Liver (tissue), 9 donors: ENCODE data around the gene PHF19. TPM values are rescaled to one million over a fixed set of nuclear protein-coding genes. Genes with fewer than 3 reads are reported as not detected.

Source experiments
- DNase-seq: peaks from one replicate; pipeline ENCODE4 v3.0.0-alpha.2; 2017; ENCODE audit warnings: low spot score
- H3K27ac ChIP-seq, 2 donors: one replicate each; pipeline ENCODE4 v1.7.0; 2013; ENCODE audit warnings: inconsistent platforms in 2 of 2, low read length in 2 of 2, control low read depth in 1 of 2, low read depth in 1 of 2, mild to moderate bottlenecking in 1 of 2
- H3K27me3 ChIP-seq, 4 donors: one replicate each; pipeline versions ENCODE4 v1.6.1 to v1.7.0; 2013; ENCODE audit warnings: low read length in 3 of 4, inconsistent platforms in 1 of 4, mild to moderate bottlenecking in 1 of 4, moderate library complexity in 1 of 4; ENCODE audit not compliant: control insufficient read depth in 4 of 4, insufficient read depth in 4 of 4
- H3K36me3 ChIP-seq, 4 donors: one replicate each; pipeline versions ENCODE4 v1.6.1 to v1.7.0; 2013; ENCODE audit warnings: low read length in 3 of 4, mild to moderate bottlenecking in 3 of 4, low read depth in 1 of 4, moderate library complexity in 1 of 4; ENCODE audit not compliant: control insufficient read depth in 4 of 4, insufficient read depth in 3 of 4
- H3K4me1 ChIP-seq, 4 donors: one replicate each; pipeline versions ENCODE4 v1.6.1 to v1.7.0; 2013; ENCODE audit warnings: low read length in 3 of 4, mild to moderate bottlenecking in 3 of 4, moderate library complexity in 1 of 4; ENCODE audit not compliant: control insufficient read depth in 4 of 4, insufficient read depth in 4 of 4
- H3K4me3 ChIP-seq, 3 donors: one replicate each; pipeline versions ENCODE4 v1.6.1 to v1.7.0; 2013; ENCODE audit warnings: low read length in 3 of 3, control low read depth in 1 of 3, low read depth in 1 of 3, mild to moderate bottlenecking in 1 of 3
- H3K9ac ChIP-seq, 2 donors: one replicate each; pipeline ENCODE4 v1.7.0; 2013; ENCODE audit warnings: low read length in 2 of 2, mild to moderate bottlenecking in 2 of 2, moderate library complexity in 2 of 2, control low read depth in 1 of 2, low read depth in 1 of 2
- H3K9me3 ChIP-seq, 4 donors: one replicate each; pipeline versions ENCODE4 v1.6.1 to v1.7.0; 2013; ENCODE audit warnings: low read length in 3 of 4; ENCODE audit not compliant: control insufficient read depth in 4 of 4
- EGR1 ChIP-seq, 2 donors: IDR thresholded peaks; 2 replicates each; pipeline ENCODE4 v1.6.1; 2016 to 2018; ENCODE audit warnings: antibody characterized with exemption in 2 of 2, low read depth in 2 of 2
- FOXA1 ChIP-seq: IDR thresholded peaks from 2 replicates; pipeline ENCODE4 v1.6.1; 2016; ENCODE audit warnings: antibody characterized with exemption
- FOXA2 ChIP-seq: IDR thresholded peaks from 2 replicates; pipeline ENCODE4 v1.6.1; 2016; ENCODE audit warnings: antibody characterized with exemption
- GABPA ChIP-seq, 2 donors: IDR thresholded peaks in 1 of 2; conservative IDR thresholded peaks in 1 of 2; 2 replicates each; pipeline ENCODE4 v1.6.1; 2016; ENCODE audit warnings: antibody characterized with exemption in 2 of 2, mild to moderate bottlenecking in 1 of 2, moderate library complexity in 1 of 2
- HNF4A ChIP-seq, 2 donors: conservative IDR thresholded peaks; 2 replicates each; pipeline ENCODE4 v1.6.1; 2016; ENCODE audit warnings: antibody characterized with exemption in 2 of 2, mild to moderate bottlenecking in 2 of 2
- HNF4G ChIP-seq: IDR thresholded peaks from 2 replicates; pipeline ENCODE4 v1.6.1; 2016; ENCODE audit warnings: antibody characterized with exemption
- JUND ChIP-seq, 2 donors: IDR thresholded peaks; 2 replicates each; pipeline ENCODE4 v1.6.1; 2016; ENCODE audit warnings: antibody characterized with exemption in 2 of 2
- NR2F2 ChIP-seq: IDR thresholded peaks from 2 replicates; pipeline ENCODE4 v1.6.1; 2016; ENCODE audit warnings: antibody characterized with exemption
- RAD21 ChIP-seq, 2 donors: IDR thresholded peaks; 2 replicates each; pipeline ENCODE4 v1.6.1; 2016; ENCODE audit warnings: antibody characterized with exemption in 2 of 2, mild to moderate bottlenecking in 2 of 2
- REST ChIP-seq: IDR thresholded peaks from 2 replicates; pipeline ENCODE4 v1.6.1; 2016; ENCODE audit warnings: antibody characterized with exemption, mild to moderate bottlenecking
- RXRA ChIP-seq, 2 donors: IDR thresholded peaks; 2 replicates each; pipeline ENCODE4 v1.6.1; 2017 to 2018; ENCODE audit warnings: antibody characterized with exemption in 2 of 2, mild to moderate bottlenecking in 1 of 2
- SP1 ChIP-seq: IDR thresholded peaks from 2 replicates; pipeline ENCODE4 v1.6.1; 2018; ENCODE audit warnings: antibody characterized with exemption, mild to moderate bottlenecking
- TAF1 ChIP-seq: conservative IDR thresholded peaks from 2 replicates; pipeline ENCODE4 v1.6.1; 2016; ENCODE audit warnings: antibody characterized with exemption, mild to moderate bottlenecking
- YY1 ChIP-seq: IDR thresholded peaks from 2 replicates; pipeline ENCODE4 v1.6.1; 2016; ENCODE audit warnings: antibody characterized with exemption, mild to moderate bottlenecking
- ZBTB33 ChIP-seq: IDR thresholded peaks from 2 replicates; pipeline ENCODE4 v1.6.1; 2016; ENCODE audit warnings: antibody characterized with exemption
- WGBS: extraction: QIAGEN DNeasy Blood & Tissue Kit; methylation state at CpG from one replicate; pipeline ENCODE4 v1.1.7; 2013; 5-methylcytosine and 5-hydroxymethylcytosine counted together
- polyA plus RNA-seq, 2 donors: library from polyadenylated mRNA; stranded (reverse) in 1 of 2; unstranded in 1 of 2; fragments of 200-250 nt in 1 of 2; fragments of >200 nt in 1 of 2; fragmentation: Nextera tagmentation in 1 of 2; extraction: Ambion mirVana in 1 of 2; gene quantifications; one replicate each; pipeline versions ENCODE4 v1.2.1 to v1.2.3, GENCODE V29; 2013 to 2015
- total RNA-seq, 2 donors: library from RNA; depleted of rRNA; stranded (reverse); fragments of >200 nt; gene quantifications; one replicate each; pipeline ENCODE4 v1.2.3, GENCODE V29; 2014
- TF ChIP-seq, protein P1 (sequence below): fragments of 150-350 bp; IDR thresholded peaks from 2 replicates; pipeline ENCODE4 v1.5.1; 2017; ENCODE audit warnings: improper control_type of control experiment, low read depth, low read length; ENCODE audit not compliant: missing input control
- TF ChIP-seq, protein P2 (sequence below): IDR thresholded peaks from 2 replicates; pipeline ENCODE4 v1.6.1; 2016; ENCODE audit warnings: antibody characterized with exemption
- TF ChIP-seq, protein P3 (sequence below): IDR thresholded peaks from 2 replicates; pipeline ENCODE4 v1.6.1; 2016; ENCODE audit warnings: antibody characterized with exemption
- donor health status: healthy.
- donor health status: healthy.
- donor health status: healthy.
- donor health status: healthy.
- donor health status: healthy.

Gene PHF19
- total and polyA plus RNA-seq, 4 donors = 1.9 to 16.0 (median 3.5) TPM

GRCh38 chr9:120861935-120862334 lies 15.1 kb downstream of the PHF19 start:
- Histone ChIP-seq H3K9me3 (no peaks in the 10 kb centered on the region), H3K27me3 (no peaks in the 10 kb centered on the region), H3K4me1 (no peaks in the 10 kb centered on the region), H3K36me3 (peaks cover 0 to 11% (median 2%) of the 10 kb centered on the region in 4 donors), H3K9ac (no peak overlapping the region), H3K27ac (no peak overlapping the region), H3K4me3 (no peak overlapping the region)
- WGBS = 95% methylated on average over 6 of the region's 6 CpGs
- DNase-seq = no peak
- TF ChIP-seq EGR1 (IDR thresholded peaks at IDR 0.05; ENCODE audit: low read depth in 2 of 2) = no peak
- TF ChIP-seq GABPA (IDR thresholded peaks at IDR 0.05 in 1 of 2, conservative IDR thresholded peaks at IDR 0.05 in 1 of 2) = no peak
- TF ChIP-seq RXRA (IDR thresholded peaks at IDR 0.05) = no peak
- TF ChIP-seq RAD21 (IDR thresholded peaks at IDR 0.05) = no peak
- TF ChIP-seq, protein P1, sequence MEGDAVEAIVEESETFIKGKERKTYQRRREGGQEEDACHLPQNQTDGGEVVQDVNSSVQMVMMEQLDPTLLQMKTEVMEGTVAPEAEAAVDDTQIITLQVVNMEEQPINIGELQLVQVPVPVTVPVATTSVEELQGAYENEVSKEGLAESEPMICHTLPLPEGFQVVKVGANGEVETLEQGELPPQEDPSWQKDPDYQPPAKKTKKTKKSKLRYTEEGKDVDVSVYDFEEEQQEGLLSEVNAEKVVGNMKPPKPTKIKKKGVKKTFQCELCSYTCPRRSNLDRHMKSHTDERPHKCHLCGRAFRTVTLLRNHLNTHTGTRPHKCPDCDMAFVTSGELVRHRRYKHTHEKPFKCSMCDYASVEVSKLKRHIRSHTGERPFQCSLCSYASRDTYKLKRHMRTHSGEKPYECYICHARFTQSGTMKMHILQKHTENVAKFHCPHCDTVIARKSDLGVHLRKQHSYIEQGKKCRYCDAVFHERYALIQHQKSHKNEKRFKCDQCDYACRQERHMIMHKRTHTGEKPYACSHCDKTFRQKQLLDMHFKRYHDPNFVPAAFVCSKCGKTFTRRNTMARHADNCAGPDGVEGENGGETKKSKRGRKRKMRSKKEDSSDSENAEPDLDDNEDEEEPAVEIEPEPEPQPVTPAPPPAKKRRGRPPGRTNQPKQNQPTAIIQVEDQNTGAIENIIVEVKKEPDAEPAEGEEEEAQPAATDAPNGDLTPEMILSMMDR = no peak
- no peak for TF ChIP-seq JUND (IDR thresholded peaks at IDR 0.05)
- no peak for TF ChIP-seq ZBTB33
- TF ChIP-seq, protein P2, sequence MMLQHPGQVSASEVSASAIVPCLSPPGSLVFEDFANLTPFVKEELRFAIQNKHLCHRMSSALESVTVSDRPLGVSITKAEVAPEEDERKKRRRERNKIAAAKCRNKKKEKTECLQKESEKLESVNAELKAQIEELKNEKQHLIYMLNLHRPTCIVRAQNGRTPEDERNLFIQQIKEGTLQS = no peak
- TF ChIP-seq HNF4G = no peak
- no peak for TF ChIP-seq FOXA1

GRCh38 chr9:120860083-120860482 lies 16.9 kb downstream of the PHF19 start:
- Histone ChIP-seq H3K4me3 (no peak overlapping the region), H3K27me3 (no peaks in the 10 kb centered on the region), H3K9me3 (no peaks in the 10 kb centered on the region), H3K4me1 (peaks cover 0 to 4% (median 0%) of the 10 kb centered on the region in 4 donors), H3K27ac (no peak overlapping the region), H3K36me3 (peaks cover 0 to 11% (median 2%) of the 10 kb centered on the region in 4 donors), H3K9ac (no peak overlapping the region)
- no peak for DNase-seq
- TF ChIP-seq YY1 = no peak
- TF ChIP-seq, protein P2 = no peak
- no peak for TF ChIP-seq FOXA2
- no peak for TF ChIP-seq ZBTB33
- no peak for TF ChIP-seq HNF4G
- TF ChIP-seq, protein P1 = no peak
- TF ChIP-seq EGR1 (IDR thresholded peaks at IDR 0.05; ENCODE audit: low read depth in 2 of 2) = no peak
- no peak for TF ChIP-seq REST
- TF ChIP-seq SP1 = no peak
- TF ChIP-seq GABPA (IDR thresholded peaks at IDR 0.05 in 1 of 2, conservative IDR thresholded peaks at IDR 0.05 in 1 of 2) = no peak
- no peak for TF ChIP-seq FOXA1
- no peak for TF ChIP-seq HNF4A (conservative IDR thresholded peaks at IDR 0.05)
- no peak for TF ChIP-seq RXRA (IDR thresholded peaks at IDR 0.05)
- TF ChIP-seq TAF1 = no peak
- TF ChIP-seq RAD21 (IDR thresholded peaks at IDR 0.05) = no peak
- no peak for TF ChIP-seq NR2F2
- TF ChIP-seq, protein P3, sequence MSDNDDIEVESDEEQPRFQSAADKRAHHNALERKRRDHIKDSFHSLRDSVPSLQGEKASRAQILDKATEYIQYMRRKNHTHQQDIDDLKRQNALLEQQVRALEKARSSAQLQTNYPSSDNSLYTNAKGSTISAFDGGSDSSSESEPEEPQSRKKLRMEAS = no peak
- no peak for TF ChIP-seq JUND (IDR thresholded peaks at IDR 0.05)
- 95% methylated on average over 11 of the region's 11 CpGs for WGBS
